Measurements from ENCODE around the gene C20orf204.

- TF ChIP-seq YY1 (IDR thresholded peaks at IDR 0.05; ENCODE audit: insufficient read depth, insufficient read length): no peak
- TF ChIP-seq SUZ12 (IDR thresholded peaks at IDR 0.05; ENCODE audit: extremely low read depth, insufficient read depth, insufficient read length): no peak
These were observed 36.6 kb downstream of the C20orf204 start for GRCh38 chr20:64072498-64073063.

Measured in NT2/D1 (cell line).